ENCODE measurements around the gene ST6GALNAC4.

ST6GALNAC4 gene

GRCh38 chr9:127945942-127946341, 29.1 kb upstream of the ST6GALNAC4 start:
- DNase-seq, result no peak

- no peak for DNase-seq
Measured at GRCh38 chr9:127945338-127945737, 28.5 kb upstream of the ST6GALNAC4 start.

- DNase-seq, result no peak
Measured at GRCh38 chr9:127944586-127945218, 27.9 kb upstream of the ST6GALNAC4 start.

- DNase-seq, result peak; percentile 77
Measured at GRCh38 chr9:127943731-127944144, 26.9 kb upstream of the ST6GALNAC4 start.

- DNase-seq, result no peak
Measured at GRCh38 chr9:127943011-127943662, 26.3 kb upstream of the ST6GALNAC4 start.

DNA sequence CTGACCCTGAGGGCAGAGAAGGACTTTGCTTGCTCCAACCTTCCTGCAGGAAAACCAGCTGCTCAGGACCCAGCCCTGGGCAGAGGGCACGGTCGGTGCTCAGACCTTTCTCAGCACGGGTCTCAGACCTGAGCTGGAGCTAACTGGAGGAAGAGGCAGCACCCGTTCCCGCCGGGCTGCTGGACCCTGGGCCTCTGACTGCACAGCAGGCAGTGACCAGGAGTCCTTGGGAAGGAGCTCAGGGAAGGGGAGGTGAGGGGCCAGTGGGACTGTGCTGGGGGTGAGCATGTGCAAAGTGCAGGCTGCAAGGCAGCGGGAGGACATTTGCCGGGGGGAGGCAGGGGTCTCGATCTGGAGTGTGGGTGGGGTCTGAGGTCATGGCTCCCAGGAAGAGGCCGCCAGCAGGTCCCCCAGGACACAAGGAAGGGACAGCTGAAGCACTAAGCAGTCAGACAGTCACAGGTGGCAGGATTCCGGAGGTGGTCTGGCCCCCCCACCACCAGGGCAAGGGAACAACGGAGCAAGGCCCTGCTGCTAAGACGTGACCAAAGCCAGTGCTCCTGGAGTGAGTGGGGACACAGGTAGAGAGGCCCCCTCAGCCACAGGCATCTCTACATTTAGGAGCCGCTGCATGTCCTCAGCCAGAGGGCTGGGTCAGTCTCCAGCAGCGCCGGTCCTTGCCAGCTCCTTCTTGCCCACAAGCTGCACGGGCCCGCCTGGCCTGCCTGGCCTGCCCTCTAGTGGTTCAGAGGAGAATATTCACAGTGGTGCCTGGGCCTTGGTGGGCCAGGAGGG, 25.6 kb upstream of the ST6GALNAC4 start:
- peak; percentile 59 for DNase-seq

DNA sequence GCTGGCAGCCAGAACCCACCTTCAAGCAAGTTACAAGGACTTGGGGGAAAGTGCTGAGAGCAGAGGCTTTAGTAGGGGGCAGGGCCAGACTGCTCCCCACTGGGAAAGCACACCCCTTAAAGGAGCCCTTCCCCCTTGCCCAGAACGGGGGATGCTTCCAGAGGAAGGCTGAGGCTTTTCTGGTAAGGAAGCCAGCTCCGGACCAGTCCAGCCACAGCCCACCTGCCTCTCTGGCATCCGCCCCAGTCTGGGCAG, 25.0 kb upstream of the ST6GALNAC4 start:
- DNase-seq, result no peak

- DNase-seq, result no peak
Measured at GRCh38 chr9:127941062-127941960, 24.5 kb upstream of the ST6GALNAC4 start.

GRCh38 chr9:127940593-127940992, 23.8 kb upstream of the ST6GALNAC4 start:
- DNase-seq, result no peak

- DNase-seq, result no peak
Measured at GRCh38 chr9:127938298-127938690, 21.5 kb upstream of the ST6GALNAC4 start.

DNA sequence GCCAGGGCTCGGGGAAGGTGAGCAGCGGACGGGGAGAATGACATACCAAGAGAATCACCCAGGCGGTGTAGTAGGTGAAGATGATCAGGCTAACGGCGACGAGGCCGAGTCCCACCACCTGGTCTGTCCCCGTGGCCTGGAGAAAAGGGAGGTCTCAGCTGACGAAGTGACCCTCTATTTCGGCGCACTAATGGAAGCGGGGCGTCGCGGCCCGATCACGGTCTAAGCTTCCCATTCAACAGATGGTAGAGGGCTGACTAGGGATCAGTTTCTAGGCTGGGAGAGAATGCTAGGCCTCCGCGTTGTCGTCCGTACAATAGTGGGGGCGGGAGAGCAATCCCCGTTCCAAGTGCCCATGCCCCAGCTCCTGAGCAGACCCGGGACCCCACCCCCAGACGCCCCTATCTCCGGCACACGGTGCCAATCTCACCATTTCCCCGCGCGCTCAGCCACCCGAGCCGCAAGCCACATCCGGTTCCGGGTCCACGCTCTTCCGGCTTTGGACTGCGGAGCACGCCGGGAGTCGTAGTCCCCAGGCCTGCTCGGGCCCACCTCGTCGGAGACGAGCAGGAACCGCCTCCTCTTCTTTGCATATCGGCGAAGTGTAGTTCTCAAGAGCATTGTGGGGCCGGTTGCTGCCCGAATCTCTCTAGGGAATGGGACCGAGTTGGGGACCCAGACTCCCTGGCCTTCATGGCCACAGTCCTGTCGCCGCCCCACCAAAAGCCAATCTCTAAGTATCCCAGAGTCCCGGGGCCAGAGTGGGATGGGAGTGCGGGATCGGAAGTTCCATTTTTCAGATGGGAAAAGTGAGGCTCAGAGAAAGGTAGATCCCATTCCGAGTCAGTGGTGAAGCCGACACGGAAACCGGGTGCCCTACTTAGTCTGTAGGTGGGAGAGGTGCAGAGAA, 20.8 kb upstream of the ST6GALNAC4 start, which contains the start of gene DPM2:
Gene DPM2 (minus strand): TSS at position 467 of the 910 bp plus-strand sequence. CDS start 34 bp downstream, at position 433.
- peak; percentile 87 for DNase-seq

DNA sequence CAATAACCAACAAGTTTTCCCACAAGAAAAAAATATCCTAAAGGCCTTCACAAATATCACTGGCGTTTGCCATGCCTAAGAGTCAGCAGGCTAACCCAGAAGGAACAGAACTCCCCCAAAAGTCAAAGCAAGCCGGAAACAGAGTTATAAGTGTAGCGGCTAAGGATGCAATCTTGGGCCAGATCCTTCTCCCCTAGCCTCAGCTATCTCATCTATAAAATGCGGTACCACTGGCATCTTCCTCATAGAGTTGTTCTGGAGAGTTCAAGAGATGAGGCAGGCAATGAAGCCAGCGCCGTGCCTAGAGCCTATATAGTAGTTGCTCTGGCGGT, 20.2 kb upstream of the ST6GALNAC4 start:
- no peak for DNase-seq

- no peak for DNase-seq
Measured at GRCh38 chr9:127936347-127936852, 19.6 kb upstream of the ST6GALNAC4 start.

GRCh38 chr9:127935765-127936221, 19.0 kb upstream of the ST6GALNAC4 start:
- no peak for DNase-seq

DNA sequence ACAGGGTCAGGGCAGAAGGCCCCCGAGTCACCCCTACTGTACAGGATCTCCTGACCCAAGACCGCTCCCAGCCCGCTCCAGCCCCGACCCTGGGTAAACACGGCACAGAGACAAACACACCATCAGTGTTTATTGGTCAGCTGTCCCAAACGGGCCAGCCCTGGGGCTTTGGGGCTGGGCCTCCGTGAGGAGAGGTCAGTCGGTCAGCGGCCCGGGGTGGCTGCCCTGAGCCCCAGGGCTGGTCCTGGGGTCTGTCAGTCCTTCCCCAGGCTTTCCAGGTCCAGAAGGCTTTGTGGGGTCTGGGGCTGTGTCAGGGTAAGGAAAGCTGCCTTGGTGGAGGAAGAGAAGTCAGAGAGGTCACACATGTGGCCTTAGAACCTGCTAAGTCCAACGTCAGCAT, 18.1 kb upstream of the ST6GALNAC4 start:
- no peak for DNase-seq

DNA sequence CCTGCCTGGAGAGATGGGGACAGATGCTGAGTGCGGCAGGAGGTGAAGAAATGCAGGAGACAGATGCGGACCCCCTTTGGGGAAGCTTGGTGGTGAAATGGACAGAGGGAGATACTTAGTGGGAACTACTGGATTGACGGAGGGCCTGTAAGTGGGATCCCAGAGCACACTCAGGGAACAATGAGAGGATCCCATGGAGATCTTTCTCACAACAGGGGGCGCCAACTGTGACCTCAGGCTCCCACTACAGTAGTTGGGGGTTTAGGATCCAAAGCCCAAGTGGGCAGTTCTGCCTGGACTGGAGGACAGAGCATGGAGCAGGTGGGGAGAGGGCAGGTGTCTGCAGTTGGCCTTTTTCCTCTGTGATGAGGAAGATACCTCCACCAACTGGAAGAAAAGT, 17.4 kb upstream of the ST6GALNAC4 start:
- no peak for DNase-seq

- no peak for DNase-seq
Measured at GRCh38 chr9:127931092-127931881, 14.4 kb upstream of the ST6GALNAC4 start.

DNA sequence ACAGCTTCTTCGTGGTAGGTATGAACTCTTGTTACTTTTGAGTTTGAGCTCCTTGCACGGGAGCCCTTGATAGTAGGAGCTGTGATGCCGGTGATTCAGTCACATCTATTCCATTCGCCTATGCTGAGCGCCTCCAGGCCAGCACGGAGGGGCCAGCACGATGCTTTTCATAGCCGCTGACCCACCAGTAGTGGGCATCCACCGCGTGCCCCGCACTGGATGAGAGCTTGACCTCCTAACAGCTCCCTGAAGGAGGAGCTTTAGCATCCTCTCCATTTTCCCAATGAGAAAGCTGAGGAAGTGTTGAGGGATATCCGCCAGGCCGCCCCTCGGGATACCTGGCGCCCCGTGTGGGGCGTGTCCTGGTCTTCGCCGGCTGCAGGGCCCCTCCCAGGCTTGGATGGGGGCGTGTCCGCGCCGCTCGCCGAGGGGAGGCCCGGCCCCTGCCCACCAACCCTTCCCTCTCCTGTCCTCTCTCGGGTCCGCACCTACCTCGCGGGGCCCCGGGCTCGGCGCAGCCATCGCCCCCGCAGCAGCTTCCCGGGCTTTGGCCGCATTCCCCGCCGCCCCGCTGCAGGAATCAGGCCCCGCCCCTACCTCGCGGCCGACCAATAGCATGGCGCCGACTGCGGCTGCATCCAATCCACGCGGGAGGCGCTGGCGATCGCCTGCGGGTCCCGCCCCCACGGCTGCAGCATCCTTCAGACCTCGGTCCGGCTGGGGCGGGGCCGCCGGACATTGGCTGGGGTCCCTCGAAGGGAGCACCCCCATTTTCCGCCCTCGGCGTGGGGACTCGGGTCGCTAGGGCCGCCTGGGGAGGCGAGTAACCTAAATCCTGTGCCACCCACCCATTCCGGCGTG, 13.6 kb upstream of the ST6GALNAC4 start, which contains the start of gene PIP5KL1:
Gene PIP5KL1 (minus strand): TSS at position 547 of the 861 bp plus-strand sequence. CDS start 25 bp downstream, at position 522.
- peak; percentile 71 for DNase-seq

DNA sequence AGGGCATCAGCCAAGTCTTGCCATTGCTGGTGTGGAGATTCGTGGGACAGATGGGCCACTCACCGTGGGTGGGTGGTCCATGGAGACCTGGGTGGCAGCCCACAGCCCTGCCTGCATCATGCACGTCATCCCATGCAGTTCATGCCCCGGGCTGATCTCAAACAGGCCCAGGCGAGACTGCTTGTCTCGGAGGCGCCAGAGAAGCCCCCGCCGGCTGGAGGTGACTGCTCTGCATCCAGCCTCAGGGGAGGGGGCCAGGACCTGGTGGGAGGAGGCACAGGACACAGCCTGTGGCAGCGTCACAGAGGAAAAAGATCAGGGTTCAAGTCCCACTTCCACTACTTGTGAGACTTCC, 12.8 kb upstream of the ST6GALNAC4 start:
- DNase-seq, result no peak
